LNCAP (cell line): ENCODE measurements around the gene MAJIN.

Experiments used
- CTCF ChIP-seq: fragments of 450-650 bp; IDR thresholded peaks from 2 replicates; pipeline ENCODE4 v1.5.1; 2017; ENCODE audit warnings: mild to moderate bottlenecking

MAJIN gene

GRCh38 chr11:64987998-64988854 is 16.3 kb upstream of the MAJIN start:
- no peak for TF ChIP-seq CTCF

- no peak for TF ChIP-seq CTCF
Measured at GRCh38 chr11:64976651-64977050, 4.7 kb upstream of the MAJIN start.

GRCh38 chr11:64974124-64974523 is 2.2 kb upstream of the MAJIN start:
- TF ChIP-seq CTCF: no peak

- TF ChIP-seq CTCF: no peak
Measured at GRCh38 chr11:64970731-64971151, 1.2 kb downstream of the MAJIN start.

- TF ChIP-seq CTCF: no peak
Measured at GRCh38 chr11:64969209-64969608, 2.7 kb downstream of the MAJIN start.

GRCh38 chr11:64967375-64967774 is 4.5 kb downstream of the MAJIN start:
- TF ChIP-seq CTCF: no peak

GRCh38 chr11:64963072-64963631 is 8.8 kb downstream of the MAJIN start:
- no peak for TF ChIP-seq CTCF
